NB4 (cell line): Measurements from ENCODE around the gene VTCN1.

Source experiments
- DNase-seq: peaks from one replicate; pipeline ENCODE4 v3.0.0; 2010; ENCODE audit warnings: low read depth
- H3K4me3 ChIP-seq: one replicate; pipeline ENCODE4 v1.5.1; 2011; ENCODE audit warnings: mild to moderate bottlenecking, low read depth, low read length, moderate library complexity
- CTCF ChIP-seq: IDR thresholded peaks from one replicate; pipeline ENCODE4 v1.5.1; 2012; ENCODE audit warnings: low read depth, low read length
- MAX ChIP-seq: IDR thresholded peaks from 2 replicates; pipeline ENCODE4 v1.6.1; 2011; ENCODE audit warnings: low read depth, low read length
- MYC ChIP-seq: IDR thresholded peaks from 2 replicates; pipeline ENCODE4 v1.6.1; 2011; ENCODE audit warnings: low read depth, low read length
- POLR2A ChIP-seq: IDR thresholded peaks from 2 replicates; pipeline ENCODE4 v1.6.1; 2011; ENCODE audit warnings: mild to moderate bottlenecking; ENCODE audit not compliant: insufficient read length; ENCODE audit errors: extremely low read depth

VTCN1 gene

DNA sequence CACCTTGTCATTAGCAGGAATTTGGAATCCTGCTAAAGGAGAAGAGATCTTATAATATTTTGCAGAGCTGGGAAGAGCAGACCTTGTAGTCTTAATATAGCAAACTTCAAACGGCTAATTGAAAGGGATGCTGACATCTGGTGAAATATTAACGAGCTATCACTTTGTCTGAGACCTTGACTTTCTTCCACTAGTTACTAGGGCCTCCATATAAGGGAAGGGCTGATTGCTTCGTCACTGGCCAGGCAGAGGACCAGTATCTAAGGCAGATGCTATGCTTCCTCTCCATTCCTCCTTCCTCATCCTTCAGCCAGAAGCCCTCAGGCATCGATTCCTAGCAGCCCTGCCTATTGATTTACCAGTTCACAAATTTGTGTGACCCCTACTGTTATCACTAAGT lies 6.0 kb upstream of the VTCN1 start:
- no peak for DNase-seq
- no peak for TF ChIP-seq CTCF
- no peak for TF ChIP-seq MAX
- no peak for TF ChIP-seq POLR2A
- TF ChIP-seq MYC, result no peak
- no peak overlapping the region for H3K4me3 ChIP-seq

- TF ChIP-seq POLR2A (no peak), CTCF (no peak), MYC (no peak), MAX (no peak)
- H3K4me3 ChIP-seq, result no peak overlapping the region
- DNase-seq, result no peak
Measured at GRCh38 chr1:117215733-117216462, 5.2 kb upstream of the VTCN1 start.

DNA sequence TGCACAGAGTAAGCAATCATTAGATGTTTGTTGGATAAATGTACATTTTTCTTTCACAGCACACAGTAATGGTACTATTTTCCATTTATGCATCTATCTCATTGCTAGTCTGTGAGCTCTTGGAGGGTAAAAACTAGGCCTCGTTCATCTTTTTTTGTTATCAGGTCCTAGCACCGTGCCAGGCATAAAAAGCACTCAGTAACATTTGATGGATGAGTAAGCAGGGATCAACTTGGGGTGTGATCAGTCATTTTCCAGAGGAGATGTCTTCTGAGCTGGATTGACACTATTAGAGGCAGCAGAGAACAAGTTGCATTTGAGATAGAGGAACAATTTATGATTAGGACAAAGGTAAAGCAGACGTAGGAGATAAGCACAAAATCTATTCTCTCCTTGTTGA lies 4.3 kb upstream of the VTCN1 start:
- TF ChIP-seq POLR2A, result no peak
- TF ChIP-seq CTCF, result no peak
- no peak for TF ChIP-seq MYC
- no peak for TF ChIP-seq MAX
- DNase-seq, result no peak
- H3K4me3 ChIP-seq, result no peak overlapping the region

- TF ChIP-seq CTCF (no peak), MAX (no peak), POLR2A (no peak), MYC (no peak)
- no peak for DNase-seq
Measured at GRCh38 chr1:117213046-117213445, 2.3 kb upstream of the VTCN1 start.

GRCh38 chr1:117210386-117210785 lies 341 bp downstream of the VTCN1 start:
- no peak for DNase-seq
- no peak overlapping the region for H3K4me3 ChIP-seq
- TF ChIP-seq CTCF, result no peak
- no peak for TF ChIP-seq POLR2A
- no peak for TF ChIP-seq MYC
- TF ChIP-seq MAX, result no peak

More at GRCh38 chr1:117213046-117213445, 2.3 kb upstream of the VTCN1 start:
- no peak overlapping the region for H3K4me3 ChIP-seq
